AG09309 (cell line): Measurements from ENCODE around the gene CGREF1.
"Not testable (repeated sequence)": the region's sequence is repeated elsewhere in the genome, so short reads cannot be mapped to it uniquely, and the experiment has no call there.

Experiments used
- DNase-seq: peaks from one replicate; pipeline ENCODE4 v3.0.0-alpha.2; 2010; ENCODE audit warnings: low read depth
- H3K4me3 ChIP-seq: 2 replicates; pipeline ENCODE4 v1.5.1; 2011; ENCODE audit warnings: mild to moderate bottlenecking, low read depth, low read length, moderate library complexity; ENCODE audit not compliant: control insufficient read depth
- CTCF ChIP-seq: IDR thresholded peaks from 2 replicates; pipeline ENCODE4 v1.5.1; 2011; ENCODE audit warnings: mild to moderate bottlenecking, low read depth, low read length, inconsistent platforms; ENCODE audit not compliant: insufficient read depth, control insufficient read depth; ENCODE audit errors: missing control alignments

The CGREF1 gene

GRCh38 chr2:27078267-27079194 is 40.4 kb downstream of the CGREF1 start, which contains the start of gene EMILIN1:
TSS of gene EMILIN1 (plus strand) at chr2:27078615. CDS start at chr2:27079066, 451 bp downstream.
- DNase-seq: peak; percentile 89
- TF ChIP-seq CTCF: no peak
- peak within 1 kb of the TSS; percentile 92 for H3K4me3 ChIP-seq

GRCh38 chr2:27077231-27077630 is 41.7 kb downstream of the CGREF1 start:
- no peak for DNase-seq

GRCh38 chr2:27076323-27076722 is 42.6 kb downstream of the CGREF1 start:
- DNase-seq: no peak
- no peak for TF ChIP-seq CTCF
- H3K4me3 ChIP-seq: no peak overlapping the region

More at GRCh38 chr2:27077231-27077630, 41.7 kb downstream of the CGREF1 start:
- H3K4me3 ChIP-seq: no peak overlapping the region
- TF ChIP-seq CTCF: no peak

- not testable (repeated sequence) for DNase-seq, H3K4me3 ChIP-seq
Measured at GRCh38 chr2:27075566-27075871, 43.4 kb downstream of the CGREF1 start.

DNA sequence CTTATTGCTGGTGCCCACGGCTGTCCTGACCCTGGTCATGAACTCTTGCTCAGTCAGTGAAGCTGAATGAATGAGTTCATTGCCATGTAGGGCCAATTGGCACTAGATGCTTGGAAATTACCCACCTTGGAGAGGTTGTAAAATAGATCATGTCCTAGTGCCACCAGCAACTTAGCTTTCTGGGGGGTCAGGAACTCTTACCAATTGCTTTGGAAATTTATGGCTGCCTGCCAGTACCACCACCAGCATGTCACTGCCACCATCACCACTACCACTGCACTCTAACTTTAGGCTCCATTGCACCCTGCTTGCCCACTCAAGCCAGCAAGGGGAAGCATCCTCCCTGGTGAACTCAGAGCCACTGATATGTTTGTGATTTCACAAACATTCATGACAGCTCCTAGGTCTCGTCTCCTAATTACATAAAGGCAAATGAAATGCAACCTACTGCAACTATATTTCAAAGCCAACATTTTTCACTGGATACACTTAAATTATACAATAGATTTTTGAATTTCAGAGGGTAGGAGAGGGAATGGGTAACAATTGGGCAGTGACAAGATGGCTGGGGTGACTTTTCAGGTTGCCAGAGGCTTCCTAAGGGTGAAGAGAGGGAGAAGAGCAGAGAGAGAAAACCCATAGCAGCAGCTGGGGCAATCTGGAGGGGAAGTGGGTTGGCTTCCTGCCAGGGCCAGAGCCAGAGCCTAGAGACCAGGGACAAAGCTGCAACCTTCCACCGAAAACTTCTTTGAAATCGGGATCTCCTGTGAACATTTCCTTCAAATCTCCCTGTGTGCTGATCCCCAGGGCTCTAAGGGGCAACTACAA is 44.0 kb downstream of the CGREF1 start:
- H3K4me3 ChIP-seq: no peak overlapping the region
- no peak for TF ChIP-seq CTCF
- no peak for DNase-seq

DNA sequence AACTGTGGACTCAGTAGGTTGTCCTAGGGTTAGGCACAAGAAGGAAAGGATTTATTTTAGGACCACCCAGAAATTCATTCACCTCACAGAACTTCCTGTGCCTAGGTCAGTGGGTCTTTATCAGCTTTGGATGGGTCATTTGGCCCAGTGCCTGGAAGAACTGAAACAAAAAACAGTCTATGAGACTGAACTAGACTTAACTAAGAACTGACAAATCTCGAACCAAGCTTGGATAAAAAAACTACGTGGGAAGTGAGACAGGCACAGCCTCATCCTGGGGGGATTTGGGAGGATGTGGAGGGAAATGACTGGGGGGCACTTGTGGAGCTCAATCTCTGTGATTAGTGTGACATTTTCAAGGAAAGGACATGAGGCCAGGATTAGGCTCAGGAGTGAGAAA is 45.1 kb downstream of the CGREF1 start:
- TF ChIP-seq CTCF: no peak
- no peak overlapping the region for H3K4me3 ChIP-seq
- no peak for DNase-seq

DNA sequence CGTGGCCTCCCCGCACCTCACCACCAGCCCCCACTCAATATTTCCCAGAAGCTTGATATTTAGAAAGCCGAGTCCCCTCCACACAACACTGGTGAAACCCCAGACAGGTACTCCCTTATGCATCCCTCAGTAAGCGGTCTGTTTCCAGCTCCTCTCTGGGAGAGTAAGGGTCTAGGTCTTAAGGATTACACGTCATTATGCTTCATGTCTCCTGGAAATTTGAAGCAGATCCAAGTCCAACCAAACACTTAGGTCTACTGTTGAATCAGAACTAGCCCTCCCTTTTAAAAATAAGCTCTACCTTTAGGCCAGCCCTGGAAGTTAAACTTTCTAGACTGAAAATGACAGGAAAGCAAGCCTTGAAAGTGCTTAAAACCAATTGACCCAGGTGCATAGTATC is 46.0 kb downstream of the CGREF1 start:
- no peak for TF ChIP-seq CTCF
- DNase-seq: no peak
- no peak overlapping the region for H3K4me3 ChIP-seq
